ENCODE results near the gene FBXO46.
A peak's percentile ranks its signal among the peaks of the same experiment; 100 is the strongest.
"Not testable (repeated sequence)": the region's sequence is repeated elsewhere in the genome, so short reads cannot be mapped to it uniquely, and the experiment has no call there.

Gene FBXO46

DNA sequence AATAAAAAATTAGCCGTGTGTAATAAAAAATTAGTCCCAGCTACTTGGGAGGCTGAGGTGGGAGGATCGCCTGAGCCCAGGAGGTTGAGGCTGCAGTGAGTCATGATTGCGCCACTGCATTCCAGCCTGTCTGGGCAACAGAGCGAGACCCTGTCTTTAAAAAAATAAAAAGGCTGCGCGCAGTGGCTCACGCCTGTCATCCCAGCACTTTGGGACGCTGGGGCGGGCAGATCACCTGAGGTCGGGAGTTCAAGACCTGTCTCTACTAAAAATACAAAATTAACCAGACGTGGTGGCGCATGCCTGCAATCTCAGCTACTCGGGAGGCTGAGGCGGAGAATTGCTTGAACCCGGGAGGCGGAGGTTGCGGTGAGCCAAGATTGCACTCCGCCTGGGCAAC is 2.0 kb downstream of the FBXO46 start:
- not testable (repeated sequence) for DNase-seq (ENCODE audit: low spot score)

DNA sequence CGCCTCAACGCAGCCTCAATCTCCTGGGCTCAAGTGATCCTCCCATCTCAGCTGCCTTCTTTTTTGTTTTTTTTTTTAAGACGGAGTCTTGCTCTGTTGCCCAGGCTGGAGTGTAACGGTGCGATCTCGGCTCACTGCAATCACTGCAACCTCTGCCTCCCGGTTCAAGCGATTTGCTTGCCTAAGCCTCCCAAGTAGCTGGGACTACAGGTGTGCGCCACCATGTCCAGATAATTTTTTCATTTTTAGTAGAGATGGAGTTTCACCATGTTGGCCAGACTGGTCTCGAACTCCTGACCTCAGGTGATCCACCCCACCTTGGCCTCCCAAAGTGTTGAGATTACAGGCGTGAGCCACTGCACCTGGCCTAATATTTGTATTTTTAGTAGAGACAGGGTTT is 10.6 kb downstream of the FBXO46 start:
- not testable (repeated sequence) for DNase-seq (ENCODE audit: low spot score)

DNA sequence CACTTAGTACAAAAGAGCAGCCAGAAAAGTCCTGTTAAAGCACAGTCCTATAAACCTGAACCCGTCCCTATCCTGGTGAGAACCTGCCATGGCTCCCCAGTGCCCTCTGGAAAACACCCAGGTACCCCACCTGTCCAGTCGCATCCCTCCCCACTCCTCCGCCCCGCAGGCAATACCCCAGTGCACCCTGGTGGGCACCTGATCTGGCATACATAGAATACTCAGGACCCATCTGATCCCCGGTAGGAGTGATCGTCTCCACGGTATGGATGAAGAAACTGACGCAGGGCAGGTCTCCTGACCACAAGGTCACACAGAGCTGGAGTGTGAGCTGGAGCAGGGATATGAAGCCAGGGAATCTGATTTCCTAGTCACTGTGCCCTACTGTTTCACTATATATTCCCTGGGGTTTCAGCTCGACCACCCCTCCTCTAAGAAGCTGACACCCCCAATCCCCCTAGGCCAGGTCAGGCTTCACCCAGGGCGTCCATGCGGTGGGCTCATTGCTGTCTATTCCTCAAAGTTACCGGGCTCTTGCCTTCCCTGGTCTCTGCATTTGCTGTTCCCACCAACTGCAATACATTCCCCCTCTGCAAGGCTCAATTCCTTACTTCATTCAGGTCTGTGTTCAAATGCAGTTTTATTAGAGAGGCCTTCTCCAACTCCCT is 12.6 kb downstream of the FBXO46 start:
- no peak for DNase-seq (ENCODE audit: low spot score)

DNA sequence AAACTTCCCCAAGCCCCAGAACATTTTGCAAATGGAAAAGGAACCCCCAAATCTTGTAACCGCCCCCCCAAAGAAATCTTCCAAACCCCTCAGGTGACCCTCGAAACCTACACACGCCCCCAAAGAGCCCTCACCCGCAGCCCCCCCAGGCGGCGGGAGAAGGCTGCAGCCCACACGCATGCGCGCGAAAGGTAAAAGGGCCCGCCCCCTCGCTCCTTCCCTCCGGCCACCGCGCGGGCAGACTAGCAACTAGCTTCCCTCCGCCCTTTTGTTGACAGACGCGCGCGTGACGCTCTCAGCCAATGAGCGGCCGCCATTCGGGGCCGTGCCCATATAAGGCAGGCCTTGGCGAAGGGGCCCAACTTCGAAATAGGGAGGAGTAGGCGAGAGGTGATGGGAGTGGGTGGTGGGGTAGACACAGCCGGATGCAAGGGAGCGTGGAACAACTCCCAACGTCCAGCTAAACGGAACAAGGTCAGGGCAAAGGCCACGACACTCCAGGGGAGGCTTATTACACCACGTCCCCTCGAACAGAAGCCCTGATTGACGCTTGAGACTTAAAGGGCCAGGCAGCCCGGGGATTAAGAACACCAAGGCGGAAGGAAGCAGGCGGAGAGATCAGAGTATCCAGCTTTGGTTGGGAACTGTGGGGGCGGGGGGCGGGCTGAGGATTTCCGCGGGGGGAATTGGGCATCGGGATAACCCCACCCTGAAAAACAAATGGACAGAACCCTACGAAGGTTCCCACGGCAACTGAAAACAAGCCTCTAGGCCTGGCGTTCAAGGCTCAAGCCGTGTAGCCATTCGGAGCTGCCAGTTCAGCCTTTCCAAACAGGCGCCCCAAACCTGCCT is 13.3 kb downstream of the FBXO46 start:
- peak; percentile 99 for DNase-seq (ENCODE audit: low spot score)

DNA sequence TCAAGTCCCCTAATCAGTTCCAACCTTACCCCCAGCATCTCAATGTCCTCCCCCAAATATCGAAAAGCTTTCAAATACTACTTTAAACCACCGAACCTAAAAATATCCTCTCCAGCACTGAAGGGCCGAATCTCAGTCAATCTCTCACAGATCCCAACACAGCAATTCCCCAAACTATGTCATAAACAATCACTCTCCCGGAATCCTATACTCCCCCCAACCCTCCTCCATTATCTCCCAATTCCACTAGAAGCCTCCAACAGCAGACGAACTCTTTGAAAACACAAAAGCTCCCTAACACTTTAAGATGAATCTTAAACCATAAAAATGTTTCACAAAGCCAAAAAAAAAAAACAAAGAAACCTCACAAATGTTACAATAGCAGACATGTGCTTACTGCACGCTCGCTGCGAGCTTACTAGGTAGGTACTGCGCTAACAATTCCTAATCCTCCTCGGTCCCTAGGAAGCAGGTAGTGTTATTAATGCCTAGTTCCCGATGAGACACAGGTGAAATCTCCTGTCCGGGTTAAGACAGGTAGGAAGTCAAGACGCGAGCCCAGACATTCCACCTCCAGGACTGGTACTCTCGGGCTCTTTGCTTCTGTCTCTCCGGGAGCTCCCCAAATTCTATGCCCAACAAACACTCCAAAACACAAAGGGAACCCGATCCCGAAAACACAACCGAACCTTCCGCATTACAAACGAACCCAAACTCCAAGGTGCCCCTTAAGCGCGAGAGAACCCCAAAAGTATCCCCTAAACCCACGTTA is 14.2 kb downstream of the FBXO46 start:
- peak; percentile 49 for DNase-seq (ENCODE audit: low spot score)

DNA sequence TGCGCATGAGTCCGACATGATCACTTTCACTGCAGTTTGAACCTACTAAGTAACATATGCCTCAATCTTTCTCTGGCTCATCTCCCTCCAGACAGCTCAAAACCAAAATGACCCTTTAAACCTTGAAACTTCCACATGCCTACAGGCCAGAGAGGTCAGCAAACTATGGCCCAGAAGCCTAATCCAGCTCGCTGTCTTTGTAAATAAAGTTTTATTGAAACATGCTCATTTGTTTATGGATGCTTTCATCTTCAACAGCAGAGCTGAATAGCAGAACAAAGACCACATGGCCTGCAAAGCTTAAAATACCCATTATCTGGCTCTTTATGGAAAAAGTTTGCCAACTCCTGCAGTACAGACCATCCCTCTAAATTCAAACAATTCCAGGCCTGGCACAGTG is 15.6 kb downstream of the FBXO46 start:
- DNase-seq (ENCODE audit: low spot score) = no peak

DNA sequence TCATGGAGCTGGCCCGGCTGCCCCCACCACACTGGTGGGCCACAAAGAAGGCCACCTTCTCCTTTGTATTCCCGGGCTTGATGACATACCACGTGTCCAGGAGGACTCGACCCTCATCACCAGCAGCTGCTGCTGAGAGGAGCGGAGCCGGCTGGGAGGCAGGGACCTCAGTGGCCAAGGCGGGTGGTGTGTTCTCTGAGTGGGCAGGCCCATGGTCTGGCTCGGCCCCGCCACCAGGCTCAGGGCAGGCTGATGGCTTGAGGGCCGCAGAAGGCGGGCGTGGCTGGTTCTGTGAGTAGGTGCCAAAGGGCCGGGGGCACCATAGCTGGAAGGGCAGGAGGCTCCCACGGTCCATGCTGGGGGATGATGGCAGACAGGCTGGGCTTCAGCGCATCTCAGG is 17.6 kb downstream of the FBXO46 start:
- DNase-seq (ENCODE audit: low spot score) = no peak

DNA sequence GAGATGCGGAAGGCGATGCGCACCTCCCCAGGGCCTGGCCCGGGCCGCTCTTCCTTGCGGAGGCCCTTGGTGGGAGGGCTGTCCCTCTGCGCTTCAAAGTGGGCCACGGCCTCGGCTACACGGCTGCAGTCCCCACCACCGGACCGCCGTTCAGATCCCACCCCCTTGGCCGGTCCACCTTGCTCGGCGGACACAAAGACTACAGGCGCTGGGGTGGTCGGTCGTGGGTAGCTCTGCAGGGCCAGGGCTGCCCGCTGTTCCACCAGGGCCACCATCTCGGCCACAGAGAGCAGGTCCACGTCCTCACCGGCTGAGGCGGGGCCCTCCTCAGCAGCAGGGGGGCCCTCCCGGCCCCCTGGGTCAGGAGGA is 18.0 kb downstream of the FBXO46 start:
- DNase-seq (ENCODE audit: low spot score) = no peak

DNA sequence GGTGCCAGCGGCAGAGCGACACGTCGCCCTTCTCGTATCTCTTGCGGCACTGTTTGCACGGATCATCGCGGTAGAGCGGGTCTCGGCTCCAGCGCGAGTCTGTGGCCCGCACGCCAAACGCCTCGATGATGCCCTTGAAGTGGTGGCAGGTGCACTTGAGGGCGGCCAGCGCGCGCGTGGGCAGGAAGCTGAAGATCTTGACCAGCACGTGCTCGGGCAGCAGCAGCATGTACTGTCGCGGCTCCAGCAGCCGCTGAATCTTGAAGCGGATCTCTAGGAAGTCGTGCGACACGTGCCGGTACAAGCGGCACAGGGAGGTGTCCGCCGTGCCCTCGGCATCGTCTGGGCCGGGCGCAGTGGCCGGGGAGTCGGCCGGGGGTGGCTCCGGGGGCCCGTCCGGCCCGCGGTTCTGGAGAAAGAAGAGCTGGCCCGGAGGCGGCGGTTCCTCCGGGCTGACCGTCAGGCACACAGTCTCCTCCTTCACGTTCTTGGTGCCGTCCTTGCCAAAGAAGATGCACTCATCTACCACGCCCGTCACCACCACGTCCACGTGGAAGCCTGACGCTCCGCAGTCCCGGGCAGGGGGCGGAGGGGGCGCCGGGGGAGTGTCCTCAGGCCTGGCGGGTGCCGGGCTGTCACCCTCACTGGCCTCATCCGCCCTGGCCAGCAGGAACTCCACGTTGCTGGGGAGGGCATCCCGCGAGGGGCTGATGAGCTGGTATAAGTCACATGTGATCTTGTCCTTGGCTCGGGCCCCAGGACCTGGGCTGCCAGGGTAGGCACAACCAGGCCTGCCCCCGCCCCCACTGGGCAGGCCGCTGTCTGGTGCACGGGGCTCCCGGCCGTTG is 18.6 kb downstream of the FBXO46 start:
- DNase-seq (ENCODE audit: low spot score) = no peak

DNA sequence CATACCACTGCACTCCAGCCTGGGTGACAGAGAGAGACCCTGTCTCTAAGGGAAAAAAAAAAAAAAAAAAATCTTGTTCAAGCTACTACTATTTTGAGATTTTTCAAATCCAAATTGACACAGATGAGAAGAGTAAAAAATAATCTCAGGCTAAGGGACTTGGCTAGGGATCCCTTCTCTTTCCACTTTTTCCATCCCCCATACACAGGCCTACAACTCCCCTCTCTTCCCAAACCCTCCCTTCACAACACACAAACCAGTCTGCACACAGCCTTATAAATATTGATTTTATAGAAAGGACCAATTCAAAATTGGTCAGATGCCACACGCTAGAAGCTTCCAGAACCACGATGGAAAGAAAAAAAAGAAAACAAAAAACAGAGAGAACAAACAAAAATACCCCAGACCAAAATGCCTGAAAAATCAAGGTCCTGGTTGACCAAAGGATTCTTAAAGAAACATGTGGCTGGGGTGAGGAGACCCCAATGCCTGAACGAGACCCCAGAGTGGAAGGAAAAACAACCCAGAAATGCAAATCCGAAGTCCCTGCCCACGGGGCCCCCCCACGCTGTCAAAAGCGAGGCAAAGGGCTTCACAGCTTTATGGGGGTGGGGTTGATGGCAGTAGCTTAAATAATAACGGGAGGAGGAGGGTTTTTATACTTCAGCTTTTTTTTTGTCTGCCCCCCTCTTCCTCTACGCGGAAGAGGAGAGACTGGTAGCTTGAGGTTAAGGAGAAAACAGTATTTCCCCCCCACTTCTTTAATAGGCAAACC is 20.2 kb downstream of the FBXO46 start:
- DNase-seq (ENCODE audit: low spot score) = peak; percentile 47

DNA sequence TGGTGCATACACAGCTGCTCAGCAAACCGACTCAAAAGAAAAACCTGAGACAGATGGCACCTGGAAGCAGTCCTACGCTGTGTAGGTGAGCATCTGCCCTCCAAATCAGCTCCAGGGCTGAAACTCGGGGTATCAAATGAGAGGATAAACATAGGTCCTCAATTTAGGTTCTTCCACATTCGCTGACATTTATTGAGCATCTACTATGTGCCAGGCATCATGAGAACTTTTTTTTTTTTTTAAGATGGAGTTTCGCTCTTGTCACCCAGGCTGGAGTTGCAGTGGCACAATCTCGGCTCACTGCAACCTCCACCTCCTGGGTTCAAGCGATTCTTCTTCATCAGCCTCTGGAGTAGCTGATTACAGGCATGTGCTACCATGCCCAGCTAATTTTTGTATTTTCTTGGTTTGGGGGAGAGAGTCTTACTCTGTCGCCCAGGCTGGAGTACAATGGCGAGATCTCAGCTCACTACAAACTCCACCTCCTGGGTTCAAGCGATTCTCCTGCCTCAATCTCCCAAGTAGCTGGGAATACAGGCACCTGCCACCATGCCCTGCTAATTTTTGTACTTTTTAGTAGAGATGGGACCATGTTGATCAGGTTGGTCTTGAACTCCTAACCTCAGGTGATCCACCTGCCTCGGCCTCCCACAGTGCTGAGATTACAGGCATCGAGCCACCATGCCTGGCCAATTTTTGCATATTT is 24.8 kb downstream of the FBXO46 start:
- no peak for DNase-seq (ENCODE audit: low spot score)

DNA sequence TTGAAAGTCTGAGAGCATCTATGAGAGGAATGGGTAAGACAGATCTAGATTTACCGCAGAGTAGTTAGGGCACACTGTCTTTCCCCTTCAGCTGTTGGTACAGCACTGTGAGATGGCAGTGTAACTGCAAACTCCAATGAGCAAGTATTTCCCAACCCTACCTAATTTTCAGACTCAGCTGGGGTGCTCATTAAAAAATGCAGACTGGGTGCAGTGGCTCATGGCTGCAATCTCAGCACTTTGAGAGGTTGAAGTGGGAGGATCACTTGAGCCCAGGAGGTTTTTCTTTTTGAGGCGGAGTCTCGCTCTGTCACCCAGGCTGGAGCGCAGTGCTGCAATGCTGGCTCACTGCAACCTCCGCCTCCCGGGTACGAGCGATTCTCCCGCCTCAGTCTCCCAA is 25.6 kb downstream of the FBXO46 start:
- no peak for DNase-seq (ENCODE audit: low spot score)

DNA sequence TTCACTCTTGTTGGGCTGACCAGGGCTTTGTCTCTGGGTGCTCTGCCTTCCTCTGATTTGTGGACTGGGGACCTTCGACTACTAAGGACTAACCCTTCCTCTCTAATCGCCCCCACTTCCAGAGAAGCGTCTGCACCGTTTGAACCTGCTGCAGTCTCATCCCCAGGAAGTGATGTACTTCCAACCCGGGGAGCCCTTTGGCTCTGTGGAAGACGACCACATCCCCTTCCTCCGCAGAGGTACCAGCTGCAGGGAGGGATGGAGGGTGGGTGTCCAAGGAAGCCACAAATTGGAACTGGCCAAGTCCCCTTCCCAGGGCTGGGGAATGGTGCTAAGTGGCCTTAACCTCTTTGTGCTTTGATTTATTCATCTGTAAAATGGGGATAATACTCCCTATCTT is 29.0 kb downstream of the FBXO46 start:
- no peak for DNase-seq (ENCODE audit: low spot score)

DNA sequence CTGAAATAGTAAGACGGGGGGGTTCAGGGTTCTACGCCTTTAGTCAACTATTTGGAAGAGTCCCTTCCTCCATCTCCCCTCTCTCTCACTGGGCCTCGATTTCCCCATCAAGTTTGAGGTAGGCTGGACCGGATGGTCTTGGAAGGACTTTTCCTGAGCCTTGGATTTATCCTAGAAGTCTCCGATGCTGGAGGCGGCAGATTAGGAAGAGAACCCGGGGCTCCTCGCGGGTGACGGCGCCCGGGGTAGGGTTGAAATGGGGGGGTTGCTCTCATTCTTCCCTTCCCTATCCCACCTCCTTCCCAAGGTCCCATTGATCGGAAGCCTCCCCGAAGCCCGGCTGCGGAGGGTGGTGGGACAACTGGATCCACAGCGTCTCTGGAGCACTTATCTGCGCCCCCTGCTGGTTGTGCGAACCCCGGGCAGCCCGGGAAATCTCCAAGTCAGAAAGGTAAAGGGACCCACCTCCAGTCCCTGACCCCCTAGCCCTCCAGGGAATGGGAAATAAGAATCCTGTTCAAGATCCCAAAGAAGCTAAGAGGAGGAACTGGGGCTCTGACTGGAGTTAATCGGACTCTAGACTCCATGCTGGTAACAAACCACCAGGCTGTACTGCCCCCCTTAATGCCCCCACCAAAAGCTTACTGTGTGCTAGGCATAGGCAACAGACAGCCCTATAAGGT is 37.4 kb downstream of the FBXO46 start:
- DNase-seq (ENCODE audit: low spot score) = peak; percentile 55

DNA sequence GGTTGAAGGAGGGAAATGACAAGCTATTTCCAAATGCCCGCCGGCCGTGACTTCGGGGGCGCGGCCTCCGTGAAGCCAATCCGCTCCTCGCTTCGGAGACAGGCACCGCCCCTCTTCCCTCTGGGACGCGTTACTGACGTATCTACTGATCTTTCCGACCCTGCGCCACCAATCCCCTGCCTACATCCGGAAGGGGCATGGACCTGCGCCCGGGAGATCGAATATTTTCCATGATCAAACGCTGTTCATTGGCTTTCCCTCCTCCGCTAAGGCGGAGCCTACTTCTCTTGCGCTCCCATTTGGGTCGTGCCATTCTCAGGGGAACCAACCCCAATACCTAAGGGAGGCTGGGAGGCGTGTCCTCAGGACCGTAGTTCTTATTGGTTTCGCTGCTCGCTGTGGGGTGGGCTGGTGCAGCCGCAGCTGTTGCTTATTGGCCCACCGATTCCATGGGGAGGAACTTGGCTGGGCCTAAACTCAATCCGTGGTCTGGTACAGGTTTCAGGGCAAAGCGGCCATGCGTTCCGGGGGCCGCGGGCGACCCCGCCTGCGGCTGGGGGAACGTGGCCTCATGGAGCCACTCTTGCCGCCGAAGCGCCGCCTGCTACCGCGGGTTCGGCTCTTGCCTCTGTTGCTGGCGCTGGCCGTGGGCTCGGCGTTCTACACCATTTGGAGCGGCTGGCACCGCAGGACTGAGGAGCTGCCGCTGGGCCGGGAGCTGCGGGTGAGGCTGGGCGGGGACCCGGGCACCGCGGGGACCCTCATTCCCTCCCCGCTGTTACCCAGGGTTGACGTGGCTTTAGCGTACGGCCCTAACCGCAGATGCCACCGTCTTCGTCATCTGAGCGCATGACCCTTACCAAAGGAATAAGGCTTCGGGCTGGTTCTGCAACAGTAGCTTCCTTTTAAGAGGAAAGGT is 38.2 kb downstream of the FBXO46 start, which contains the start of gene QPCTL:
Gene QPCTL, plus strand, starts transcription at position 480 of the 919 bp plus-strand sequence. Its CDS starts 38 bp downstream, at position 518.
- peak; percentile 99 for DNase-seq (ENCODE audit: low spot score)

DNA sequence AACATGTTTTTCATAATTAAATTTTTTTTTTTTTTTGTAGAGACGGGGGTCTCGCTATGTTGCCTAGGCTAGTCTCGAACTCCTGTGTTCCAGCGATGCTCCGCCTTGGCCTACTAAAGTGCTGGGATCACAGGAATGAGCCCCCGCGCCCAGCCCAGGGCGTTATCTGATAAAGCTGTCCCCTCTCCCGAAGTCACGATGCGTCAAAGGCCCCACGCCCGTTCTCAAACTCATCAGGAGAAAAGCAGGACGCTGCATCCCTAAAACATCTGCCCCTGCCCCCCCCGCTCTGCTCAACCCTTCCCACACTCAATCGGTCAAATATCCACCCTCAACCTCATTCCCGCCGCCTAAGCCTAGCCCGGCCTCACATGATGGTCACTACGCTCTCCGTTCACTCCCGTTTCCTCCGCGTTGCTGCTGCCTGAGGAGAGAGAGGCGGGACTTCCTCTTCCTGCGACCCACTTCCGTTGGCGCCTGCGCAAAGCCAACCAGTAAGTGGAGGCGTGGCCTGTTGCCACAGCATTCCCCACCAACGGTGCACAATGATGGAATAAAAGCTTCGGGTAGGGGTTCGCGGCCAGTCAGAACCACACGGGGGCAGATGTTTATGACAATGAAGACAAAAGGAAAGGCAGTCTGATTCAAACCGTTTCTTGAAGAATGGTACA is 39.0 kb downstream of the FBXO46 start, which contains the start of gene SNRPD2:
Gene SNRPD2, minus strand, starts transcription at position 438 of the 671 bp plus-strand sequence. Its CDS starts 65 bp downstream, at position 373.
- peak; percentile 94 for DNase-seq (ENCODE audit: low spot score)

DNA sequence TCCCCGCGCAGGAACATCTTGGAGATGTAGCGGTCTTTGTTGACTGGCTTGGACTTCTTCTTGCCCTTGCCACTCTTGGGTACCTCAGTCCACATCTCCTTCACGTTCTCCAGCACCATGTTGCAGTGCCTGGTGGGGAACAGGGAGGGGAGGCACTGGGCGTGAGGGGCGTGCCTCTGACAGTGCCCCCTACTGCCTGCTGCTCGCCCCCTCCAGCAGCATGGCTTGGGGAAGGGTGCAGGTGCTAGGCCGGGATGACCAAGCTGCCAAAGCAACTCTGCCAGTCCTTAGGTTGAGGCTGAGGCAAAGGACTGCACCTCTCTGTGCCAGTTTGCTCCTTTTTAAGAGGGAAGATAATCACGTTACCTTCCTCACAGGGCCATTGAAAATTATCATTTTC is 43.1 kb downstream of the FBXO46 start:
- DNase-seq (ENCODE audit: low spot score) = no peak

DNA sequence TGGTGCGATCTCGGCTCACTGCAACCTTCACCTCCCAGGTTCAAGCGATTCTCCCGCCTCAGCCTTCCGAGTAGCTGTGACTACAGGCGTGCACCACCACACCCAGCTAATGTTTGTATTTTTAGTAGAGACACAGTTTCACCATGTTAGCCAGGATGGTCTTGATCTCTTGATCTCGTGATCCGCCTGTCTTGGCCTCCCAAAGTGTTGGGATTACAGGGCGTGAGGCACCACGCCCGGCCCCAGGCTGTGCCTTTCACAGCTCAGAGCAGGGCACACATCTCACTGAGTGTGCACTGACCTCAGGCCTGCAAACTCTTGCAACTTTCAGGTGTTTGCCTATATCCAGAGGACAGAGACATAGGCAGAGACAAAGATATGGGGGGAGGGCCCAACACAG is 45.7 kb downstream of the FBXO46 start:
- DNase-seq (ENCODE audit: low spot score) = not testable (repeated sequence)

All from putamen (tissue), 1 donor.